GM13977 (cell line): ENCODE results near the gene IST1.

Source experiments
- DNase-seq: peaks from one replicate; pipeline ENCODE4 v3.0.0; 2012; ENCODE audit warnings: low spot score
- in situ Hi-C: fragments of 300-500 bp; cut with MboI; formaldehyde crosslinking; loops from one replicate; pipeline ENCODE4 v1.12.0; 2022; ENCODE audit warnings: low sequenced_read_pairs, low pct_unique_long_range_greater_than_20kb, mixed read lengths, inconsistent platforms; ENCODE audit not compliant: unreplicated experiment
- TF ChIP-seq, protein P1 (sequence below): IDR thresholded peaks from 2 replicates; pipeline ENCODE4 v1.5.1; 2012; ENCODE audit warnings: mild to moderate bottlenecking, control low read depth; ENCODE audit not compliant: insufficient read depth; ENCODE audit errors: extremely low read depth, missing control alignments

The IST1 gene

DNA sequence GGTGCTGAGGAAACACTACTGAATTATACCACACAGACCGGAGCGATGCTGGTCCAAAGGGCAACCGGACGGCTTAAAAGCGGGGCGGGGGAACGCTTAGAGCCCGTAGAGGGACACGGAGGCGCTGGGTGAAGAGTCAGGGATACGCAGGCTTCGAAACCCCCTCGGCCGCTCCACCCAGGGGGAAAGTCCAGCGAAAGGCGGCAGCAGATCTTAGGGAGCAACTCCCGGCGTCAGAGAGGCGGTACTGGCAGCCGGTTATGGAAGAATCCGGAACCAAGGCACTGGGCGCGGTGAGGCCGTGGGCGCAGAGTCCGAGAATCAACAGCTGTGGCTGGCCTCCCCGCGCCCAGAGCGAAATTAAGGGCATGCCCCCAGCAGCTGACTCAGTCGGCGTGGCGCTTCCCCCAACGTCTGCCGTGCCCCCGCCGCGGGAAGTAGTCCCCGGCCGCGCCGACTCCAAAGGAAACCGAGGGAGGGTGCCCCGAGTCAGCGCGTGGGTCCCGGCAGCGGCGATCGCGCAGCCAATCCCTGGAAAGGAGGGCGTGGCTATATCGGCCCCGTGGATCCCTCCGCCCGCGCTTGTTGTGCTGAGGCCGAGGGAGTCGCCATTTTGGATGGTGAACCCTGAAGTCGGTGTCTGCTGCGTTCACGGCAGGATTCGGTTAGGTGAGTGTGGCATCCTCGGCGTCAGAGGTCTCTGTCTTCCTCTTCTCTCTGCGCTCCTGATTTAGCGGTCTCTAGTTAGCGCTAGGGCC, at the start of gene IST1:
TSS of gene IST1 (plus strand) at position 611 of the 758 bp plus-strand sequence. CDS start 20,110 bp downstream, outside the sequence.
- in situ Hi-C loops: no loop called here
- TF ChIP-seq, protein P1, sequence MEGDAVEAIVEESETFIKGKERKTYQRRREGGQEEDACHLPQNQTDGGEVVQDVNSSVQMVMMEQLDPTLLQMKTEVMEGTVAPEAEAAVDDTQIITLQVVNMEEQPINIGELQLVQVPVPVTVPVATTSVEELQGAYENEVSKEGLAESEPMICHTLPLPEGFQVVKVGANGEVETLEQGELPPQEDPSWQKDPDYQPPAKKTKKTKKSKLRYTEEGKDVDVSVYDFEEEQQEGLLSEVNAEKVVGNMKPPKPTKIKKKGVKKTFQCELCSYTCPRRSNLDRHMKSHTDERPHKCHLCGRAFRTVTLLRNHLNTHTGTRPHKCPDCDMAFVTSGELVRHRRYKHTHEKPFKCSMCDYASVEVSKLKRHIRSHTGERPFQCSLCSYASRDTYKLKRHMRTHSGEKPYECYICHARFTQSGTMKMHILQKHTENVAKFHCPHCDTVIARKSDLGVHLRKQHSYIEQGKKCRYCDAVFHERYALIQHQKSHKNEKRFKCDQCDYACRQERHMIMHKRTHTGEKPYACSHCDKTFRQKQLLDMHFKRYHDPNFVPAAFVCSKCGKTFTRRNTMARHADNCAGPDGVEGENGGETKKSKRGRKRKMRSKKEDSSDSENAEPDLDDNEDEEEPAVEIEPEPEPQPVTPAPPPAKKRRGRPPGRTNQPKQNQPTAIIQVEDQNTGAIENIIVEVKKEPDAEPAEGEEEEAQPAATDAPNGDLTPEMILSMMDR: no peak
- peak; percentile 97 for DNase-seq

DNA sequence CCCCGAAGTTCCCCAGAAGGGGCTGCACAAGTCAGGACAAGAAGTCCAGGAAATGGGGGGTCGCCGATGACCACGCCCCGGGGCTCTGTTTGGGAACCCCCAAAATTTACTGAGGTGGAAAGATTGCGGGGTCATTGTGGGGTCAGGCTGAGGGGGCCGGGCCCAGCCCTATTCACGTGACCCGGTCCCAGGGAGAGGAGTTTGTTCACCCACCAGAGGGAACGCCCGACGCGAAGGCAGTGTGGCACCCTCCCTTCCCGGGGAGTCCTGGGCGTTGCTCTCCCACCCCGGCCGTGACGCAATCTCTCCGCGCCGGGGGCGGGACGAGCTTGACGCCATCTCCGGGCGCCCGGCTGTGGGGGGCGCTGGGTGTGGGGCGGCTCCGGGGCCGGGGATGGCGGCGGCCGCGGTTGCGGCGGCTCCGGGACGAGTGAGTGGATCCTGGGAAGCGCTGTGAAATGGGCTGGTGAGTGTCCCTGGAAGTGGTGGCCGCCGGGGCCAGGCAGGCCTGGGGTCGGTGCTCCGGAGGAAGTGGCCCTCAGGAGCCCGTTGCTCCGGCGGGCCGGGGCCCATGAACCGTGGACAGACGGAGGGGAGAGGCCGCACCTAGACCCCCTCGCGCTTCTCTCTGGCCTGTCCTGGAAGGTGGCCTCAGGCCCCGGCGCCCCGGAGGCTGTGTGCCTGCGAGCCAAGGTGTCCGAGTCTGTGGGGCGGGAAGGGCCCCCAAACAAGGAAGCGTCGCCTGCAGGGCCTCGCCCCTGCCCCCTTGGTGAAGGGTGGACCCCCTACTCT, 49.5 kb upstream of the IST1 start, which contains the start of gene ATXN1L:
TSS of gene ATXN1L (plus strand) at position 338 of the 792 bp plus-strand sequence. CDS start 3,765 bp downstream, outside the sequence.
- TF ChIP-seq, protein P1: no peak
- in situ Hi-C loops: no loop called here
- peak; percentile 97 for DNase-seq

DNA sequence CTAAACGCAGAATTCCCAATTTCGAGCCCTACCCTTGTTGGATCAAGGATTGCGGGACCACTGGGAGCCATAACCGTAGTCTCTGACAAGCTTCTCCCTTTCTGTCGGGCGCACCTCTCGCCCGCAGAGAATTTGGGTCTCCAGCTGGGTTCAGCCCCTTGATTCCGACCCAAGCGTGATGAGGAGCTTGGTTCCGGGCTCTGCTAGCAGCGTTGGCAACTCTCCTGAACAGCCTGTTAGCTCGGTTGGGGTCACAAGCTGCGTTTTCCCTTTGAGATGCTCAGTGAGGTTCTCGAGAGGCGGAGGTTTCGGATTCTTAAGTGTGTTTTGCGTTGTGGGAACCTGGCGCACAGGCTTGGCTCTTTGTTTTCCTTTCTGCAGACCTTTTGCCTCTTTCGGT, 48.9 kb upstream of the IST1 start:
- no peak for DNase-seq

DNA sequence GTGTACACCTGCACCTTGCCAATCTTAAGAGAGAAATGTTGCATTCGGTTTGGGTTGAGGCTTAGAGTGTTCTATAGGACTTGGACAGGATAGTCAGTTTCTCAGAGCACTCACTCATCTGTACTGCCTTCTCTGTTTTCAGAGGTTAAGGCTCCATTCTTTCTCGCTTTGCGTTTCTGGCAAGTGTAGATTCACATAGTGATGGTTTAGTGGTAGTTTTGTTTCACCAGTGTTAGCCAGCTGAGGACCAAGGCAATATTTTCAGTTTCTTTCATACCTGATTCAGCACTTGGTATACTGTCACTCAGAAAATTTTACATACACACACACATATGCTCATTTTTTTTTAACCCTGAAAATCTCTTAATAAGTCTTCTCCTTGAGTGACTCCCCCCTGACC, 48.2 kb upstream of the IST1 start:
- DNase-seq: no peak
- TF ChIP-seq, protein P1: no peak
- in situ Hi-C loops: no loop called here

More for the DNA sequence above, 48.9 kb upstream of the IST1 start:
- TF ChIP-seq, protein P1: no peak
- in situ Hi-C loops: no loop called here

DNA sequence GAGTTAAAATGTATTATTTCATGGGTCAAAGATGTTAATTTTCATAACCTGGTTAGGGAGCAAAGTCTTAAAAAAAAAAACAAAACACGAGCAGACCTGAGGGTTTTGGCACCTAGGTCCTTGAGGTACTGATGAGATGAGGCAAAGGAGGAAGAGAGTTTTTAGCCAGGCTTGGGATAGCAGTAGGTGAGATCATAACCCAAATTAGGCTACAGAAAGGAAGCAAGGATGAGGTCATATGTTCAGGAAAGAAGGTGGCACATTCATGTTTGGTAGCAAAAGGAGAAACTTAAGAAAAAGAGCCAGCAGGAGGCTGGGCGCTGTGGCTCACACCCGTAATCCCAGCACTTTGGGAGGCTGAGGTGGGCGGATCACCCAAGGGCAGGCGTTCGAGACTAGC, 46.7 kb upstream of the IST1 start:
- in situ Hi-C loops: no loop called here
- TF ChIP-seq, protein P1: no peak
- no peak for DNase-seq

DNA sequence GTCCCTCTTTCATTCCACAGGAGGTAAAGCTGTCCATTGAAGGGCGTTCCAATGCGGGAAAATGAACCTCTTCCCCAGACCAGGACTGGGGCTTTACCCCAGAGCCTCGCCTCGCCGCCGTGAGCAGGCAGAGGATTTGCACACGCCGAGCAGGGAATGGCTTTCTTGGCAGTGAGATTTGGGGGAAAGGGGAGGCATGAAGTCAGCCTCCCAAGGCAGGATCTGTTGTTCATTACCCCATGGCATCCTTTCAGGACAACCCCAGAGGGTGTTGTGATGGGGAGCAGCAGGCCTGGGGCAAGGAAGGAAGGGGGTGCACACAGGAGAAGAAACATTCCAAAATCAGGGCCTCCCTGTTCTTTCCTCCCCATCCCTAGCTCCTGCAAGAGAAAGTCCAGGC, 43.6 kb upstream of the IST1 start:
- in situ Hi-C loops: no loop called here
- TF ChIP-seq, protein P1: no peak
- no peak for DNase-seq
